ENCODE results near the gene POLR3GL.

The POLR3GL gene

DNA sequence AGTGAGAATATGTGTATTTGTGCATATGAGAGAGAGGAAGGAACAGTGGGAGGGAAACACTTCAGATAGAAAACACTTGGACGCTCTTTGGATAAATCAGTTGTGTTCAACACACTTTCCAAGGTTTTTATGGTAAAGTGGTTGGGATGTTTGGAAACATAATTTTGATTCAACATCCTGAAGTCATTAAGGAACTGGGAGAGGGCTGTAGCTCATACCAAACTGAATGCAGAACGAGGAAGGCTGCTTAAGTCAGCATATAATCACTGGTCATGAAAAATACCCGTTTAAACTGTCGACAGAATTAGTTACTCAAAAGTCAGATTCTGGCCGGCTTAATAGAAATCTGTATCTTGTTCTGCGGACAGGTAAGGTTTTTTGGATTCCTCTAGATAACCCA lies 21.6 kb upstream of the POLR3GL start:
- Histone ChIP-seq H3K4me2 (no peak overlapping the region), H3K36me3 (peaks cover 11 to 98% (median 68%) of the 10 kb centered on the region in 11 experiments; a peak in 21 of 22 replicates), H3K27me3 (no peaks in the 10 kb centered on the region), H3K9me3 (replicated peaks in 1 of 11) (no peaks in the 10 kb centered on the region), H3K9ac (no peak overlapping the region), H3K4me1 (peaks cover 0 to 6% (median 0%) of the 10 kb centered on the region in 10 experiments; a peak in 1 of 20 replicates), H3K27ac (no peak overlapping the region), H4K20me1 (peaks cover 0 to 4% (median 0%) of the 10 kb centered on the region in 11 experiments; a peak in 1 of 22 replicates), H3K4me3 (no peak overlapping the region)
- TF ChIP-seq Cebpa-rat (IDR thresholded peaks at IDR 0.05) = no peak

DNA sequence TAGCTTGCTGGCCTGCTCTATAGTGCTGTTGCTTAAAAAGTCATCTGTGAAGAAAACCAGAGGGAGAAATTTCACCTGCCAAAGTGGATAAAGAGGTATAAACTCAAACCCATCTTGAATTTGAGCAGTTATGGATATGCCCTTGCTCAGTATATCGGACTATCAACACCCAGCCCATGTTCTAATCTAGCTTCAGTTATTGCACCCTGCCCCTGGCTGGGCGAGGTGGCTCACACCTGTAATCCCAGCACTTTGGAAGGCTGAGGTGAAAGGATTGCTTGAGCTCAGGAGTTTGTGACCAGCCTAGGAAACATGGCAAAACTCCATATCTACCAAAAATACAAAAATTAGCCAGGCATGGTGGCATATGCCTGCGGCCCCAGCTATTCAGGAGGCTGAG lies 20.0 kb upstream of the POLR3GL start:
- H3K27ac ChIP-seq = no peak overlapping the region
- peaks cover 0 to 6% (median 0%) of the 10 kb centered on the region in 10 experiments; a peak in 1 of 20 replicates for H3K4me1 ChIP-seq
- TF ChIP-seq Cebpa-rat (IDR thresholded peaks at IDR 0.05) = no peak
- peaks cover 11 to 91% (median 73%) of the 10 kb centered on the region in 11 experiments; a peak in 21 of 22 replicates for H3K36me3 ChIP-seq
- peaks cover 0 to 12% (median 0%) of the 10 kb centered on the region in 11 experiments; a peak in 2 of 22 replicates for H4K20me1 ChIP-seq
- no peaks in the 10 kb centered on the region for H3K9me3 ChIP-seq (replicated peaks in 1 of 11)
- no peaks in the 10 kb centered on the region for H3K27me3 ChIP-seq
- H3K4me2 ChIP-seq = no peak overlapping the region
- H3K9ac ChIP-seq = no peak overlapping the region
- no peak overlapping the region for H3K4me3 ChIP-seq

DNA sequence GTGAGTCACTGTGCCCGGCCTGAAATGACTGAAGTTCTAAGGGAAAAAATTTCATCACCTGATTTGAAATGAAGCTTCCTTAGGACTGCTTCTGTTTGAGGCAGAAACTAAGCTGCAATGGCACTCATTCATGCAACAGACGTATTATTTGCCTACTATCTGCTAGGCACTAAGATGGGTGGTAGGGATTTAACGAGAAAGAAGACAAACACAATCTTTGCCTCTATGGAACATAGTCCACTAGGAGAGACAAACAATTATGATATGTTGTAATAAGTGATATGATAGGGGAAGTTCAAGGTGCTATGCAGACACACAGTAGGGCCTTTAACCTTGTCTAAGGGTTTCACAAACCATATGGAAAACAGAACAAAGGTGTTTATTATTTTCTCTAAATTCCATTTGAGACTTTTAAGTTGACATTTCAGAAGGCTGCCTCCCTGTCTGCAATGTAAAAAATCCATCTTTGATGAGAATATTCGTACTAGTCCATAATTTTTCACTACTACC lies 18.0 kb upstream of the POLR3GL start:
- peaks cover 3 to 73% (median 54%) of the 10 kb centered on the region in 11 experiments; a peak in 21 of 22 replicates for H3K36me3 ChIP-seq
- peaks cover 10 to 17% (median 11%) of the 10 kb centered on the region in 10 experiments; a peak in 18 of 20 replicates for H3K4me1 ChIP-seq
- H3K4me3 ChIP-seq = no peak overlapping the region
- TF ChIP-seq Cebpa-rat (IDR thresholded peaks at IDR 0.05) = no peak
- no peak overlapping the region for H3K4me2 ChIP-seq
- no peak overlapping the region for H3K27ac ChIP-seq
- H3K27me3 ChIP-seq = no peaks in the 10 kb centered on the region
- H4K20me1 ChIP-seq = peaks cover 0 to 12% (median 0%) of the 10 kb centered on the region in 11 experiments; a peak in 3 of 22 replicates
- no peaks in the 10 kb centered on the region for H3K9me3 ChIP-seq (replicated peaks in 1 of 11)
- H3K9ac ChIP-seq = no peak overlapping the region

DNA sequence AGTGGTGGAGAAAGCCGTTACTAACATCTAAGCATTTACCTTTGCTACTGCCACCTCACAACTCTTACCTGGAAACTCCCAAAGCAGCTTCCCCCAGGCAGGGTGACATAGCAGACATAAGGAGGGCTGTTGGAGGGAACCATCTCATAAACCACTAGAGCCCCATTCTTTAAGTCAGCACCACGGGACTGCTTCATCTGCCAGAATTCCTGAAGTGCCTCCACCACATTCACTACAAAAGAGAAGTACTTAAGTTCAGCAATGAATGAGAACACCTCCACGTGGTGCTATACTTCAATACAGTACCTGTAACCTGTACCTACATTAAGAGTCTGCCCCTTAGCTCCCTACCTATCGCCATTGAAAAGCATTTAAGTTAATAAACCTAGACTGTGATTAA lies 16.9 kb upstream of the POLR3GL start:
- Histone ChIP-seq H3K36me3 (peaks cover 3 to 73% (median 44%) of the 10 kb centered on the region in 11 experiments; a peak in 20 of 22 replicates), H3K27me3 (no peaks in the 10 kb centered on the region), H4K20me1 (peaks cover 0 to 12% (median 0%) of the 10 kb centered on the region in 11 experiments; a peak in 3 of 22 replicates), H3K27ac (no peak overlapping the region), H3K4me1 (peaks cover 10 to 20% (median 12%) of the 10 kb centered on the region in 10 experiments; a peak in 18 of 20 replicates), H3K9ac (no peak overlapping the region), H3K4me2 (no peak overlapping the region), H3K4me3 (no peak overlapping the region), H3K9me3 (replicated peaks in 1 of 11) (no peaks in the 10 kb centered on the region)
- TF ChIP-seq Cebpa-rat (IDR thresholded peaks at IDR 0.05) = no peak

DNA sequence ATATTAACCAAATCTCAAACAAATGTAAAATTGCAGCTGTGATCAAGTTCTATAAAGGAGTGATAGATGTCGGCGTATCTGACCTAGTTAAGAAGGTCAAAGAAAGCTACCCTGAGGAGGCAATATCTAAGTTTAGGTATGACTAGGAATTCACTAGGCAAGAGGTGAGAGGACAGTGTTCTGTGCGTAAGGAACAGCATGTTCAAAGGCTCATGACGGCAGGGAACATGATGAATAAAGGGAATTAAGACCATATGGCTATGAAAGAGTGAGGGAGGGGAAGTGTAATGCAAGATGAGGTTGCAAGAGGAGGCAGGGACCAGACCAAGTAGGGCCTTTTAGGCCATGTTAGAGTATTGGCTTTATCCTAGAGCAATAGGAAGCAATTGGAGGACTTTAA lies 15.3 kb upstream of the POLR3GL start:
- peaks cover 10 to 20% (median 13%) of the 10 kb centered on the region in 10 experiments; a peak in 19 of 20 replicates for H3K4me1 ChIP-seq
- no peak overlapping the region for H3K4me2 ChIP-seq
- peaks cover 0 to 12% (median 0%) of the 10 kb centered on the region in 11 experiments; a peak in 3 of 22 replicates for H4K20me1 ChIP-seq
- no peak overlapping the region for H3K9ac ChIP-seq
- no peak overlapping the region for H3K4me3 ChIP-seq
- no peak for TF ChIP-seq Cebpa-rat (IDR thresholded peaks at IDR 0.05)
- H3K27ac ChIP-seq = no peak overlapping the region
- H3K36me3 ChIP-seq = peaks cover 8 to 57% (median 35%) of the 10 kb centered on the region in 11 experiments; a peak in 20 of 22 replicates
- H3K9me3 ChIP-seq (replicated peaks in 1 of 11) = no peaks in the 10 kb centered on the region
- no peaks in the 10 kb centered on the region for H3K27me3 ChIP-seq

DNA sequence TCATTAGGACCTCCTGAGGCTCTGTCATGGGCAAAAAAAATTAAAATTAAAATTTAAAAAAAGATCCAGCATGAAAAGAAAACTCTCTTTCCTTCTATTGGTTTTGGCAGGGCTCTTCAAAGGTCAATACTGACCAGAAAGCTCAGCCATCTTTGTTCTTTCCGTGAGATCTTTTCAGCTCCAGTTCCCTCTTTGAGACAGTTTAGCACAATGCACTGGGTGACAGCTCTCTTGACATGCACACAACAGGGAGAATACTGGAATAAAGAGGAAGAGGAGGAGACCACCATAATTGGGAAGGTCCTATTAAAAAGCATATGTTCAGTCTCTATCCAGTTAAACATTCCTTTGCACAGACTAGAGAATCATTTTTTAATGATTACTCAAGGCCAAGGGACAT lies 13.0 kb upstream of the POLR3GL start:
- Histone ChIP-seq H3K9me3 (replicated peaks in 1 of 11) (no peaks in the 10 kb centered on the region), H3K9ac (no peak overlapping the region), H3K36me3 (peaks cover 8 to 44% (median 24%) of the 10 kb centered on the region in 11 experiments; a peak in 18 of 22 replicates), H3K27ac (no peak overlapping the region), H3K27me3 (no peaks in the 10 kb centered on the region), H4K20me1 (peaks cover 0 to 12% (median 0%) of the 10 kb centered on the region in 11 experiments; a peak in 4 of 22 replicates), H3K4me2 (peak overlapping the region in 7 of 11 experiments; percentile 27 to 51 (median 36); a peak in 7 of 22 replicates), H3K4me3 (no peak overlapping the region), H3K4me1 (peaks cover 29 to 41% (median 34%) of the 10 kb centered on the region in 10 experiments)
- no peak for TF ChIP-seq Cebpa-rat (IDR thresholded peaks at IDR 0.05)

DNA sequence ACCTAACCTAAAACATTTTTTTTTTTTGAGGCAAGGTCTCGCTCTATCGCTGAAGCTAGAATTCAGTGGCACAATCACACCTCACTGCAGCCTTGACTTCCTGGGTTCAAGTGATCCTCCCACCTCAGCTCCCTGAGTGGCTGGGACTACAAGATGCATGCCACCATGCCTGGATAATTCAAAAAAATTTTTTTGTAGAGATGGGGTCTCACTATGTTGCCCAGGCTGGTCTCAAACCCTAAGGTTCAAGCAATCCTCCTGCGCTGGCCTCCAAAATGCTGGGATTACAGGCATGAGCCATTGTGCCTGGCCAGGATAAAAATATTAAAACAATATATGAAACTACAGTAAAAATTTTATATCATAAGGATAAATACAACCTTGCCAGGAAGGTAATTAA lies 11.6 kb upstream of the POLR3GL start:
- H4K20me1 ChIP-seq = peaks cover 0 to 10% (median 0%) of the 10 kb centered on the region in 11 experiments; a peak in 4 of 22 replicates
- no peak overlapping the region for H3K4me2 ChIP-seq
- H3K36me3 ChIP-seq = peaks cover 0 to 30% (median 14%) of the 10 kb centered on the region in 11 experiments; a peak in 11 of 22 replicates
- TF ChIP-seq Cebpa-rat (IDR thresholded peaks at IDR 0.05) = no peak
- no peak overlapping the region for H3K9ac ChIP-seq
- no peaks in the 10 kb centered on the region for H3K9me3 ChIP-seq (replicated peaks in 1 of 11)
- H3K4me1 ChIP-seq = peaks cover 34 to 46% (median 39%) of the 10 kb centered on the region in 10 experiments
- no peak overlapping the region for H3K4me3 ChIP-seq
- H3K27me3 ChIP-seq = no peaks in the 10 kb centered on the region
- no peak overlapping the region for H3K27ac ChIP-seq

DNA sequence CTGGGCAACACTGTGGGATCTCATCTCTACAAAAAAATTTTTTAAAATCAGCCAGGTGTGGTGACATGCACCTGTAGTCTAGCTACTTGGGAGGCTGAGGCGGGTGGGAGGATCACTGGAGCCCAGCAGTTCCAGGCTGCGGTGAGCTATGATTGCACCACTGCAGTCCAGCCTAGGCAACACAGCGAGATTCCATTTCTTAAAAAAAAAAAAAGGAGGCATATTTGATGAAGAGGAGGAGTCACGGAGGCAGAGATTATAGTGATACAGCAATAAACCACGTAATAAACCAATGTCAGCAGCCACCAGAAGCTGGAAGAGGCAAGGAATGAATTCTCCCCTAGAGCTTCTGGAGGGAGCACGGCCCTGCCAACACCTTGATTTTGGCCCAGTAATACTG lies 10.6 kb upstream of the POLR3GL start:
- Histone ChIP-seq H3K36me3 (peaks cover 0 to 21% (median 9%) of the 10 kb centered on the region in 11 experiments; a peak in 10 of 22 replicates), H3K4me2 (no peak overlapping the region), H3K4me3 (no peak overlapping the region), H3K27me3 (no peaks in the 10 kb centered on the region), H3K9ac (no peak overlapping the region), H4K20me1 (peaks cover 0 to under 1% (median 0%) of the 10 kb centered on the region in 11 experiments; a peak in 3 of 22 replicates), H3K9me3 (replicated peaks in 1 of 11) (no peaks in the 10 kb centered on the region), H3K4me1 (peaks cover 43 to 54% (median 47%) of the 10 kb centered on the region in 10 experiments), H3K27ac (no peak overlapping the region)
- no peak for TF ChIP-seq Cebpa-rat (IDR thresholded peaks at IDR 0.05)

DNA sequence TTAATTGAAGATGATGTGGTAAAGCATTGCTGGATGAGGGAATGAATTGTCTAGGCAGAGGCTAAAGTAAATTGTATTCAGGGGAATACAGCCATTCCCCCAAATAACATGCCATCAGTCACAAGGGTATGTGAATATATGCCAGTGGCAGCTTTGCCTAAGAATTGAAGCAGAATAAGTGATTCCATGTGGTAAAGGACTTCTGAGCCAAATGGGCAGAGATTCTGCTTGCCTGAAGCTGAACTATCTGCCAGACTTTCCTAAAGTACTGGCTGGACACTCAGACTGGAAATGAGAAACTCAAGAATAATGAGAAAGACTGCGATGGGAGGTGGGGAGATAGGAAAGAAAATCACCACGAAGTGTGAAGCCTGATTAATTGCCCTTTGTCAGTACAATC lies 9.1 kb upstream of the POLR3GL start:
- Histone ChIP-seq H3K27ac (no peak overlapping the region), H3K9me3 (replicated peaks in 1 of 11) (no peaks in the 10 kb centered on the region), H3K36me3 (peaks cover 0 to 18% (median 4%) of the 10 kb centered on the region in 11 experiments; a peak in 8 of 22 replicates), H3K4me1 (peaks cover 56 to 68% (median 61%) of the 10 kb centered on the region in 10 experiments), H3K27me3 (no peaks in the 10 kb centered on the region), H3K4me3 (no peak overlapping the region; a peak in 1 of 20 replicates), H3K9ac (peak overlapping the region in 1 of 11 experiments; percentile 11; a peak in 1 of 22 replicates), H4K20me1 (no peaks in the 10 kb centered on the region; a peak in 2 of 22 replicates), H3K4me2 (peak overlapping the region; percentile 86 to 100 (median 97))
- no peak for TF ChIP-seq Cebpa-rat (IDR thresholded peaks at IDR 0.05)
